Osteocyte (in vitro differentiated cells): ENCODE results near the gene SGCD. TPM values are rescaled to one million over a fixed set of nuclear protein-coding genes. Genes with fewer than 3 reads are reported as not detected.

Experiments used
- DNase-seq: peaks from one replicate; pipeline ENCODE4 v3.0.0; 2021; ENCODE audit warnings: mixed read lengths; ENCODE audit not compliant: unreplicated experiment; ENCODE audit errors: extremely low spot score
- H3K27ac Mint-ChIP-seq: one replicate; pipeline ENCODE4 v1.8.0; 2021; ENCODE audit warnings: mild to moderate bottlenecking, mixed read lengths; ENCODE audit not compliant: unreplicated experiment
- H3K27me3 Mint-ChIP-seq: one replicate; pipeline ENCODE4 v1.8.0; 2021; ENCODE audit warnings: mixed read lengths; ENCODE audit not compliant: unreplicated experiment
- H3K36me3 Mint-ChIP-seq: one replicate; pipeline ENCODE4 v1.8.0; 2021; ENCODE audit warnings: mixed read lengths; ENCODE audit not compliant: unreplicated experiment
- H3K4me1 Mint-ChIP-seq: one replicate; pipeline ENCODE4 v1.8.0; 2021; ENCODE audit warnings: mixed read lengths; ENCODE audit not compliant: unreplicated experiment
- H3K4me3 Mint-ChIP-seq: one replicate; pipeline ENCODE4 v1.8.0; 2021; ENCODE audit warnings: mild to moderate bottlenecking, moderate library complexity, mixed read lengths; ENCODE audit not compliant: unreplicated experiment
- H3K9me3 Mint-ChIP-seq: one replicate; pipeline ENCODE4 v1.8.0; 2021; ENCODE audit warnings: mixed read lengths; ENCODE audit not compliant: unreplicated experiment
- total RNA-seq: library from RNA; stranded (reverse); gene quantifications from 2 replicates; pipeline ENCODE4 v1.2.1, GENCODE V29; 2021
- TF ChIP-seq, protein P1 (sequence below): fragments of 200-600 bp; sonication (generic); IDR thresholded peaks from 2 replicates; pipeline ENCODE4 v1.5.0; 2021; ENCODE audit warnings: antibody characterized with exemption, mild to moderate bottlenecking, moderate library complexity

Gene SGCD
- total RNA-seq, 1 donor from 2014 or later, result 13.1 TPM

DNA sequence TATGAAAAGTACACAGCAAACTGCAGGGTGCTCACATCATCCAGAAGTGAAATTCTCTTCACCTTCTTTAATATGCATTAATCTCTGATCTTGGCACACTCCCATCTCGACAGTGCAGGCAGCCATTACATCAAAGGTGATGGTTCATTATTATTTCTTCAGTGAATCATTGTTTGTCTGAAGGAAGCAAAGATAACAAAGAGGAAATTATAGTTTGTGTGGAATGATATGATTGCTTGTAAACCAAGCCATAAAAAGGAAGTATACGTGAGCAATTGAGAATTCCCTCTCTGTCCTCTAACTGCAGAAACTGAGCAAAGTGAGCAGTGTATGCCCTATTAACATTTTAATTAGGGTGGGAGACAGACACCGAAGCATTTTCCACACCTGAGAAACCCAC, 351.5 kb downstream of the SGCD start:
- no peaks in the 10 kb centered on the region for H3K9me3 Mint-ChIP-seq
- H3K4me1 Mint-ChIP-seq, result no peaks in the 10 kb centered on the region
- H3K4me3 Mint-ChIP-seq, result no peak overlapping the region
- H3K27me3 Mint-ChIP-seq, result no peaks in the 10 kb centered on the region
- no peaks in the 10 kb centered on the region for H3K36me3 Mint-ChIP-seq
- TF ChIP-seq, protein P1, sequence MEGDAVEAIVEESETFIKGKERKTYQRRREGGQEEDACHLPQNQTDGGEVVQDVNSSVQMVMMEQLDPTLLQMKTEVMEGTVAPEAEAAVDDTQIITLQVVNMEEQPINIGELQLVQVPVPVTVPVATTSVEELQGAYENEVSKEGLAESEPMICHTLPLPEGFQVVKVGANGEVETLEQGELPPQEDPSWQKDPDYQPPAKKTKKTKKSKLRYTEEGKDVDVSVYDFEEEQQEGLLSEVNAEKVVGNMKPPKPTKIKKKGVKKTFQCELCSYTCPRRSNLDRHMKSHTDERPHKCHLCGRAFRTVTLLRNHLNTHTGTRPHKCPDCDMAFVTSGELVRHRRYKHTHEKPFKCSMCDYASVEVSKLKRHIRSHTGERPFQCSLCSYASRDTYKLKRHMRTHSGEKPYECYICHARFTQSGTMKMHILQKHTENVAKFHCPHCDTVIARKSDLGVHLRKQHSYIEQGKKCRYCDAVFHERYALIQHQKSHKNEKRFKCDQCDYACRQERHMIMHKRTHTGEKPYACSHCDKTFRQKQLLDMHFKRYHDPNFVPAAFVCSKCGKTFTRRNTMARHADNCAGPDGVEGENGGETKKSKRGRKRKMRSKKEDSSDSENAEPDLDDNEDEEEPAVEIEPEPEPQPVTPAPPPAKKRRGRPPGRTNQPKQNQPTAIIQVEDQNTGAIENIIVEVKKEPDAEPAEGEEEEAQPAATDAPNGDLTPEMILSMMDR, result no peak
- no peak overlapping the region for H3K27ac Mint-ChIP-seq
- DNase-seq, result no peak

DNA sequence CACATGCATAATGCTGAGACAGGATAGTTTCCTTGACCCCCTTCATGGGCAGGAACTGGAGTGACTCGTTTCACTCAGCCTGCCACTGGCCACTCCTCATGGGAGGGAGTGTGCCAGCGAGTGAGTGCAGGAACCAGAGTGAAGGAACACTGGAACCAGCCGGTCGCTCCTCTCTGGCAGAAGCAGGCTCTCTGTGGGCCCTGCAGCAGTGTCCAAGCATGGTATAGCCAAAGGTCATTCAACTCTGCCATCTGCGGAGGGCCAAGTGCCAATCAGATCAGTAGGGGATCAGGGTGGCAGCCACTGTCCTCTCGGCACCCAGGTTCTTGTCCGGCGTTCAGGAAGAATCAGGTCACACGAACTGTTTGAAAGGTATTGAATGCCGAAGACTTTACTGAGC, 353.9 kb downstream of the SGCD start:
- DNase-seq, result no peak
- no peak overlapping the region for H3K4me3 Mint-ChIP-seq
- TF ChIP-seq, protein P1, result no peak
- no peaks in the 10 kb centered on the region for H3K27me3 Mint-ChIP-seq
- H3K27ac Mint-ChIP-seq, result no peak overlapping the region
- H3K9me3 Mint-ChIP-seq, result no peaks in the 10 kb centered on the region
- no peaks in the 10 kb centered on the region for H3K4me1 Mint-ChIP-seq
- H3K36me3 Mint-ChIP-seq, result no peaks in the 10 kb centered on the region

DNA sequence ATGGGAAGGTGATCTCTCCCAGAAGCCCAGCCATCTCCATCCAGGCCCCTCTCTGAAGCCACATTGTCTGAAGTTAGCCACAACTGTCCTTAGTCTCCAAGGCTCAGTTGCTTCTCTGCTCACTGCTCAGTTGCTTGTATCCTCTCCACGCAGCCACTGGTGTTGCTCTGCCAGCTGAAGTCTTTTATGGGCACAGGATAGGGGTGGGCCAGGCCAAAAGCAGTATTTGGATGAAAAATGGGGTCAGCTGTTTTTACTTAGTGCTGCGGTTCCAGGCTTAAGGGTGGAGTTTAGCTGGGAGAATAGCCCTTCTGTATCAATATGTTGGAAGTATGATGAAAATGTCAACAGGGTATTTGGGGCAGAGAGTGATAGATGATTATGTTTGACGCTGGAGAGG, 354.3 kb downstream of the SGCD start:
- Mint-ChIP-seq H3K4me3 (no peak overlapping the region), H3K36me3 (no peaks in the 10 kb centered on the region), H3K4me1 (no peaks in the 10 kb centered on the region), H3K27me3 (no peaks in the 10 kb centered on the region), H3K9me3 (no peaks in the 10 kb centered on the region), H3K27ac (no peak overlapping the region)
- DNase-seq, result no peak
- TF ChIP-seq, protein P1, result no peak

DNA sequence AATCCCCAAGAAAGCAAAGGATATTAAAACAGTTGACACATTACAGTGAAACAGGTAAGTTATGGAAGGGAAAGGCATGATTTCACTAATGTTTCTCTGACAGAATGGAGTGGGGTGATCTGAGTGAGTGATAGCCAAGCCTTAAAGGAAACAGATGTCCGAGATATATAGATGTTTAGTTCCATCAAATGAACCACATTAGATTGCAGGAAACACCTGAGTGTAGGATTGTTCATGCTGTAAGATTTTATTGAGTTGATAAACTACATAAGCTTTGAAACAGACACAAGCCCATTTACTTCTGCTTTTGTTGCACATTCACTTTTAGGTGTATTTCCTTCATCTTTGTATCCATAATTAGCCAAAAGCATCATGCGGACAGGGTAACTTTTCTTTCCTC, 356.0 kb downstream of the SGCD start:
- Mint-ChIP-seq H3K36me3 (no peaks in the 10 kb centered on the region), H3K4me3 (no peak overlapping the region), H3K4me1 (no peaks in the 10 kb centered on the region), H3K27ac (no peak overlapping the region), H3K27me3 (peaks cover 2% of the 10 kb centered on the region), H3K9me3 (no peaks in the 10 kb centered on the region)
- DNase-seq, result no peak
- TF ChIP-seq, protein P1, result no peak

DNA sequence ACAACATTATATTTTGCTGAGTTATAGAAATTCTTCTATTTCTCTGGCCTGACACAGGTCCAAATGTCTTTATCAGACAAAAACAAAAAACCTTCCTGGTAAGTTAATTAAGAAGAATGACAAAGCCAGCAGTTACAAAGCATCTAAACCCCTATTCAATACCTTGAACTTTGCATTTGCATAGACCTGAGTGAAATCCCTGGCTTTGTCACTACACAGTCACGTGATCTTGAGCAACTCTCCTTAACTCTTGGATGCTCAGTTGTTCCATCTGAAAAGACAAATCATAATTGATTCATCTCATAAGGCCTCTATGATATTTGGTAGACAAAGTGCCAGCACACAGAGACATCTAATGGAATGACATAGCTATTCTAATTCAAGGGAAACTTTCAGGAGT, 356.5 kb downstream of the SGCD start:
- DNase-seq, result no peak
- Mint-ChIP-seq H3K9me3 (no peaks in the 10 kb centered on the region), H3K27ac (no peak overlapping the region), H3K4me3 (no peak overlapping the region), H3K27me3 (peaks cover 2% of the 10 kb centered on the region), H3K4me1 (no peaks in the 10 kb centered on the region), H3K36me3 (no peaks in the 10 kb centered on the region)
- TF ChIP-seq, protein P1, result no peak
